Transverse colon (tissue), 3 donors: ENCODE results near the gene UBALD1.

ENCODE experiments used
- POLR2A ChIP-seq: fragments of 450-650 bp; IDR thresholded peaks from one replicate; pipeline ENCODE4 v1.6.1; 2016; ENCODE audit warnings: antibody characterized with exemption, mild to moderate bottlenecking, moderate library complexity
- TF ChIP-seq, protein P1 (sequence below), 5 experiments: fragments of 200-600 bp in 3 of 5; fragments of 450-650 bp in 2 of 5; sonication (generic) in 3 of 5; IDR thresholded peaks; 1 replicate in 2 of 5; 2 replicates in 3 of 5; pipeline ENCODE4 v1.5.1; 2016 to 2017; ENCODE audit warnings: antibody characterized with exemption in 5 of 5, inconsistent platforms in 3 of 5, mild to moderate bottlenecking in 2 of 5, moderate library complexity in 1 of 5

DNA sequence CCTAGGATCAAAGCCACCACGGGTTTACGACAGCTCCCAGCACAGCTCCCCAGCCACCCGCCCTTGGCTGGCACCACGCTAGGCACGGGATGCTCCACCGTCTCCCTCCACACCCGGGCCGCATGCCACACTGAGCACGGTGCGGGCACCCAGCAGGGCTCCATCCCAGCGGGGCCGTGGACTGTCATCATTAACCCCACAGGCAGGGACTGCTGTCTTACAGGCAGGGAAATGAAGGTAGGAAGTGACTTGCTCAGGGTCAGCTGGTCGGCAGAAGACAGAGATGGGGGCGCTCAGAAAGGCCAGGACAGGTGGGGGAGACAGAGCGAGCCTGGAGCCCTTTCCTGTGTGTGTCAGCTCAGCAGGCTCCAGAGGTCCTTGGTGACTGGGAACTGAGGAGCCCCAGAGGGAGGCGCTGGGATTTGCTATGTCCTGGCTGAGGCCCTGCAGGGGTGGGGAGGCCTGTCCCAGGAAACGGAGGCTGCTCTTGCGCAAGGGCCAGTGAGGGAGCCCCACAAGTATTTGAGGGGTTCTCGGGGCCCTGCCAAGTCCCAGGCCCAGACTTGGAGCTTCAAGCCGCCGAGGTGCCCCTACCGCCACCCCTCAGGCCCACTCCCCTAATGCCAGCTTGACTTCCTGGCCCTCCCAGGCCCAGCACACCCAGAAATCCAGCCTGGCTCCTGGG lies 3.2 kb downstream of the UBALD1 start:
- TF ChIP-seq POLR2A: no peak
- TF ChIP-seq, protein P1, sequence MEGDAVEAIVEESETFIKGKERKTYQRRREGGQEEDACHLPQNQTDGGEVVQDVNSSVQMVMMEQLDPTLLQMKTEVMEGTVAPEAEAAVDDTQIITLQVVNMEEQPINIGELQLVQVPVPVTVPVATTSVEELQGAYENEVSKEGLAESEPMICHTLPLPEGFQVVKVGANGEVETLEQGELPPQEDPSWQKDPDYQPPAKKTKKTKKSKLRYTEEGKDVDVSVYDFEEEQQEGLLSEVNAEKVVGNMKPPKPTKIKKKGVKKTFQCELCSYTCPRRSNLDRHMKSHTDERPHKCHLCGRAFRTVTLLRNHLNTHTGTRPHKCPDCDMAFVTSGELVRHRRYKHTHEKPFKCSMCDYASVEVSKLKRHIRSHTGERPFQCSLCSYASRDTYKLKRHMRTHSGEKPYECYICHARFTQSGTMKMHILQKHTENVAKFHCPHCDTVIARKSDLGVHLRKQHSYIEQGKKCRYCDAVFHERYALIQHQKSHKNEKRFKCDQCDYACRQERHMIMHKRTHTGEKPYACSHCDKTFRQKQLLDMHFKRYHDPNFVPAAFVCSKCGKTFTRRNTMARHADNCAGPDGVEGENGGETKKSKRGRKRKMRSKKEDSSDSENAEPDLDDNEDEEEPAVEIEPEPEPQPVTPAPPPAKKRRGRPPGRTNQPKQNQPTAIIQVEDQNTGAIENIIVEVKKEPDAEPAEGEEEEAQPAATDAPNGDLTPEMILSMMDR (IDR thresholded peaks at IDR 0.05): no peak
